HEK293 (cell line): ENCODE results near the gene HINT1.

Experiments
- CTCF ChIA-PET: fragments of 350-600 bp; formaldehyde crosslinking; extraction: SDS; loops from one replicate; lab custom pipeline; 2021; ENCODE audit warnings: antibody characterized with exemption; lab: Yijun Ruan, JAX
- POLR2A ChIA-PET: fragments of 300-600 bp; formaldehyde crosslinking; extraction: SDS; loops from one replicate; lab custom pipeline; 2020; ENCODE audit warnings: antibody characterized with exemption, inconsistent platforms; lab: Yijun Ruan, JAX
- H3K27ac ChIP-seq: fragments of 200-500 bp; sonication (Bioruptor generic); 2 replicates; pipeline ENCODE4 v1.5.1; 2014; ENCODE audit warnings: low read depth, low read length, control low read depth, inconsistent platforms; ENCODE audit errors: extremely low read depth
- H3K36me3 ChIP-seq, 2 experiments: fragments of 200-500 bp in 1 of 2; sonication (Bioruptor generic) in 1 of 2; 1 replicate in 1 of 2; 2 replicates in 1 of 2; pipeline ENCODE4 v1.5.1; 2014 to 2017; ENCODE audit warnings: inconsistent platforms in 2 of 2, low read length in 2 of 2; ENCODE audit not compliant: control insufficient read depth in 2 of 2, insufficient read depth in 1 of 2
- H3K4me1 ChIP-seq: fragments of 200-500 bp; sonication (Bioruptor generic); 2 replicates; pipeline ENCODE4 v1.5.1; 2014; ENCODE audit warnings: mild to moderate bottlenecking, low read length, inconsistent platforms; ENCODE audit not compliant: control insufficient read depth, insufficient read depth
- H3K4me3 ChIP-seq: 2 replicates; pipeline ENCODE4 v1.5.1; 2011; ENCODE audit warnings: low read depth, mild to moderate bottlenecking, control low read depth, low read length, moderate library complexity
- H3K9me3 ChIP-seq: fragments of 200-500 bp; sonication (Bioruptor generic); 2 replicates; pipeline ENCODE4 v1.5.1; 2014; ENCODE audit warnings: low read depth, low read length, inconsistent platforms; ENCODE audit not compliant: control insufficient read depth, insufficient read depth
- GFI1B ChIP-seq: fragments of 450-650 bp; formaldehyde crosslinking; IDR thresholded peaks from 2 replicates; pipeline ENCODE4 v1.5.1; 2016; ENCODE audit warnings: missing biosample characterization, missing genetic modification characterization
- KLF8 ChIP-seq: fragments of 450-650 bp; formaldehyde crosslinking; IDR thresholded peaks from 2 replicates; pipeline ENCODE4 v1.5.1; 2016; ENCODE audit warnings: missing biosample characterization, missing genetic modification characterization
- SETDB1 ChIP-seq: IDR thresholded peaks from one replicate; pipeline ENCODE4 v1.6.1; 2017; ENCODE audit warnings: mild to moderate bottlenecking, low read length, moderate library complexity, mixed read lengths; ENCODE audit not compliant: insufficient read length
- ZBTB17 ChIP-seq: fragments of 450-650 bp; formaldehyde crosslinking; IDR thresholded peaks from 2 replicates; pipeline ENCODE4 v1.5.1; 2016; ENCODE audit warnings: missing biosample characterization, missing genetic modification characterization
- ZBTB20 ChIP-seq: fragments of 450-650 bp; formaldehyde crosslinking; IDR thresholded peaks from 2 replicates; pipeline ENCODE4 v1.5.1; 2016; ENCODE audit warnings: missing biosample characterization, missing genetic modification characterization
- ZBTB48 ChIP-seq: fragments of 450-650 bp; formaldehyde crosslinking; IDR thresholded peaks from 2 replicates; pipeline ENCODE4 v1.5.1; 2016; ENCODE audit warnings: missing biosample characterization, missing genetic modification characterization
- ZFP37 ChIP-seq: fragments of 450-650 bp; formaldehyde crosslinking; IDR thresholded peaks from 2 replicates; pipeline ENCODE4 v1.5.1; 2016; ENCODE audit warnings: missing biosample characterization, missing genetic modification characterization
- ZNF140 ChIP-seq: fragments of 450-650 bp; formaldehyde crosslinking; IDR thresholded peaks from 2 replicates; pipeline ENCODE4 v1.5.1; 2016; ENCODE audit warnings: missing biosample characterization, missing genetic modification characterization
- ZNF548 ChIP-seq: fragments of 450-650 bp; formaldehyde crosslinking; IDR thresholded peaks from 2 replicates; pipeline ENCODE4 v1.5.1; 2016; ENCODE audit warnings: missing biosample characterization, missing genetic modification characterization
- ZNF629 ChIP-seq: fragments of 450-650 bp; formaldehyde crosslinking; IDR thresholded peaks from 2 replicates; pipeline ENCODE4 v1.5.1; 2017; ENCODE audit warnings: missing biosample characterization, missing genetic modification characterization
- ZNF658 ChIP-seq: fragments of 450-650 bp; formaldehyde crosslinking; IDR thresholded peaks from 2 replicates; pipeline ENCODE4; 2016; ENCODE audit warnings: missing biosample characterization, missing genetic modification characterization
- ZSCAN16 ChIP-seq: fragments of 450-650 bp; formaldehyde crosslinking; IDR thresholded peaks from 2 replicates; pipeline ENCODE4 v1.5.1; 2016; ENCODE audit warnings: missing biosample characterization, missing genetic modification characterization
- TF ChIP-seq, protein P1 (sequence below): fragments of 450-650 bp; formaldehyde crosslinking; IDR thresholded peaks from 2 replicates; pipeline ENCODE4 v1.5.1; 2017; ENCODE audit warnings: missing biosample characterization, missing genetic modification characterization
- TF ChIP-seq, protein P2 (sequence below): fragments of 450-650 bp; formaldehyde crosslinking; IDR thresholded peaks from 2 replicates; pipeline ENCODE4; 2016; ENCODE audit warnings: missing biosample characterization, missing genetic modification characterization
- TF ChIP-seq, protein P3 (sequence below): fragments of 450-650 bp; formaldehyde crosslinking; IDR thresholded peaks from 2 replicates; pipeline ENCODE4 v1.5.1; 2016; ENCODE audit warnings: missing biosample characterization, missing genetic modification characterization
- TF ChIP-seq, protein P4 (sequence below): fragments of 450-650 bp; formaldehyde crosslinking; IDR thresholded peaks from 2 replicates; pipeline ENCODE4 v1.5.1; 2016; ENCODE audit warnings: missing biosample characterization, missing genetic modification characterization, low read depth
- TF ChIP-seq, protein P5 (sequence below): fragments of 450-650 bp; formaldehyde crosslinking; IDR thresholded peaks from 2 replicates; pipeline ENCODE4 v1.5.1; 2017; ENCODE audit warnings: missing biosample characterization, missing genetic modification characterization
- TF ChIP-seq, protein P6 (sequence below): fragments of 450-650 bp; formaldehyde crosslinking; IDR thresholded peaks from 2 replicates; pipeline ENCODE4 v1.5.1; 2017; ENCODE audit warnings: missing biosample characterization, missing genetic modification characterization
- TF ChIP-seq, protein P7 (sequence below): fragments of 450-650 bp; formaldehyde crosslinking; IDR thresholded peaks from 2 replicates; pipeline ENCODE4 v1.5.1; 2016; ENCODE audit warnings: missing biosample characterization, missing genetic modification characterization
- TF ChIP-seq, protein P8 (sequence below): fragments of 450-650 bp; IDR thresholded peaks from 2 replicates; pipeline ENCODE4 v1.5.1; 2018; ENCODE audit warnings: missing biosample characterization, mild to moderate bottlenecking, missing genetic modification characterization

The HINT1 gene

DNA sequence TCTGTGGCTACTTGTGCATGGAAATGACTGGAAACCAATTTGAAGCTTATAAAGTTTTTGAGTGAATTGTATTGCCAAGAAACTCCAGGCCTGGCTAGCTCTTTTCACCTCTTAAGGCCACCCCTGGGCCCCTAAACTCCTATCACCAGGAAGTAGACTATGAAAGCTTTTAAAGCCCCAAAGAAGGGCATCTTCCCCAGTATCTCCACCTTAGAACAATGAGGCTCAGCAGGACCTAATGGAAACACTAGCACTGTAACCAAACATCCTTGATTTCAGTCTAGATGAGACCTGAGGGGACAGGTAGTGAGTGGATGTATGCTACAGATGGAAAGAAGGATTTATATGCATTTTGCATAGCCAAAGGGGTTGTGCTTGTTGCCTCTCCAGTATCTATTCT, 30.6 kb upstream of the HINT1 start (continued):
- TF ChIP-seq, protein P1, sequence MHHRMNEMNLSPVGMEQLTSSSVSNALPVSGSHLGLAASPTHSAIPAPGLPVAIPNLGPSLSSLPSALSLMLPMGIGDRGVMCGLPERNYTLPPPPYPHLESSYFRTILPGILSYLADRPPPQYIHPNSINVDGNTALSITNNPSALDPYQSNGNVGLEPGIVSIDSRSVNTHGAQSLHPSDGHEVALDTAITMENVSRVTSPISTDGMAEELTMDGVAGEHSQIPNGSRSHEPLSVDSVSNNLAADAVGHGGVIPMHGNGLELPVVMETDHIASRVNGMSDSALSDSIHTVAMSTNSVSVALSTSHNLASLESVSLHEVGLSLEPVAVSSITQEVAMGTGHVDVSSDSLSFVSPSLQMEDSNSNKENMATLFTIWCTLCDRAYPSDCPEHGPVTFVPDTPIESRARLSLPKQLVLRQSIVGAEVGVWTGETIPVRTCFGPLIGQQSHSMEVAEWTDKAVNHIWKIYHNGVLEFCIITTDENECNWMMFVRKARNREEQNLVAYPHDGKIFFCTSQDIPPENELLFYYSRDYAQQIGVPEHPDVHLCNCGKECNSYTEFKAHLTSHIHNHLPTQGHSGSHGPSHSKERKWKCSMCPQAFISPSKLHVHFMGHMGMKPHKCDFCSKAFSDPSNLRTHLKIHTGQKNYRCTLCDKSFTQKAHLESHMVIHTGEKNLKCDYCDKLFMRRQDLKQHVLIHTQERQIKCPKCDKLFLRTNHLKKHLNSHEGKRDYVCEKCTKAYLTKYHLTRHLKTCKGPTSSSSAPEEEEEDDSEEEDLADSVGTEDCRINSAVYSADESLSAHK (tag by site-specific recombination) = no peak
- TF ChIP-seq ZNF629 (tag by site-specific recombination) (no peak), SETDB1 (no peak)

DNA sequence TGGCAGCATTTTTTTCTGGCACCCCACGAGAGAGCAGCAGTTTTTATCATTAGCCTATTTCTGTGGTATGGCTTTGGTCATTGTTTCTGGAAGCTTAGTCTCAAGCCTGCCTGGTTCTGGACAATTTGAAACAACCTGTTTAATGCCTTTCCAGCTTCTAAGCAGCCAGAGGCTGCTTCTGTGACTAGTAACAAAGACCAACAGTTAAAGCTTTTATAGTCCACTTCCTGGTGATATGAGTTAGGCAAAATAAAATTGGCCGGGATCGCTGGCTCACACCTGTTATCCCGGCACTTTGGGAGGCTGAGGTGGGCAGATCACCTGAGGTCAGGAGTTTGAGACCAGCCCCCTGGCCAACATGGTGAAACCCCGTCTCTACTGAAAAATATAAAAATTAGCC, 29.7 kb upstream of the HINT1 start:
- no peak overlapping the region for H3K27ac ChIP-seq

More for the DNA sequence above, 29.7 kb upstream of the HINT1 start:
- no peaks in the 10 kb centered on the region for H3K36me3 ChIP-seq
- TF ChIP-seq ZBTB20 (no peak), ZNF548 (tag by site-specific recombination) (no peak), ZNF140 (tag by site-specific recombination) (no peak), ZFP37 (tag by site-specific recombination) (no peak), KLF8 (no peak), ZSCAN16 (tag by site-specific recombination) (no peak), GFI1B (tag by site-specific recombination) (no peak), ZNF658 (tag by site-specific recombination) (no peak), ZBTB17 (tag by site-specific recombination) (no peak), ZBTB48 (no peak)
- TF ChIP-seq, protein P2, sequence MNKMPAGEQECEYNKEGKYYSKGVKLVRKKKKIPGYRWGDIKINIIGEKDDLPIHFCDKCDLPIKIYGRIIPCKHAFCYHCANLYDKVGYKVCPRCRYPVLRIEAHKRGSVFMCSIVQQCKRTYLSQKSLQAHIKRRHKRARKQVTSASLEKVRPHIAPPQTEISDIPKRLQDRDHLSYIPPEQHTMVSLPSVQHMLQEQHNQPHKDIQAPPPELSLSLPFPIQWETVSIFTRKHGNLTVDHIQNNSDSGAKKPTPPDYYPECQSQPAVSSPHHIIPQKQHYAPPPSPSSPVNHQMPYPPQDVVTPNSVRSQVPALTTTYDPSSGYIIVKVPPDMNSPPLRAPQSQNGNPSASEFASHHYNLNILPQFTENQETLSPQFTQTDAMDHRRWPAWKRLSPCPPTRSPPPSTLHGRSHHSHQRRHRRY (tag by site-specific recombination) = no peak
- TF ChIP-seq, protein P3, sequence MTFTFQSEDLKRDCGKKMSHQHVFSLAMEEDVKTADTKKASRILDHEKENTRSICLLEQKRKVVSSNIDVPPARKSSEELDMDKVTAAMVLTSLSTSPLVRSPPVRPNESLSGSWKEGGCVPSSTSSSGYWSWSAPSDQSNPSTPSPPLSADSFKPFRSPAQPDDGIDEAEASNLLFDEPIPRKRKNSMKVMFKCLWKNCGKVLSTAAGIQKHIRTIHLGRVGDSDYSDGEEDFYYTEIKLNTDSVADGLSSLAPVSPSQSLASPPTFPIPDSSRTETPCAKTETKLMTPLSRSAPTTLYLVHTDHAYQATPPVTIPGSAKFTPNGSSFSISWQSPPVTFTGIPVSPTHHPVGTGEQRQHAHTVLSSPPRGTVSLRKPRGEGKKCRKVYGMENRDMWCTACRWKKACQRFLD (tag by site-specific recombination) = no peak
- TF ChIP-seq, protein P4, sequence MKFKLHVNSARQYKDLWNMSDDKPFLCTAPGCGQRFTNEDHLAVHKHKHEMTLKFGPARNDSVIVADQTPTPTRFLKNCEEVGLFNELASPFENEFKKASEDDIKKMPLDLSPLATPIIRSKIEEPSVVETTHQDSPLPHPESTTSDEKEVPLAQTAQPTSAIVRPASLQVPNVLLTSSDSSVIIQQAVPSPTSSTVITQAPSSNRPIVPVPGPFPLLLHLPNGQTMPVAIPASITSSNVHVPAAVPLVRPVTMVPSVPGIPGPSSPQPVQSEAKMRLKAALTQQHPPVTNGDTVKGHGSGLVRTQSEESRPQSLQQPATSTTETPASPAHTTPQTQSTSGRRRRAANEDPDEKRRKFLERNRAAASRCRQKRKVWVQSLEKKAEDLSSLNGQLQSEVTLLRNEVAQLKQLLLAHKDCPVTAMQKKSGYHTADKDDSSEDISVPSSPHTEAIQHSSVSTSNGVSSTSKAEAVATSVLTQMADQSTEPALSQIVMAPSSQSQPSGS (tag by site-specific recombination) = no peak
- TF ChIP-seq, protein P5, sequence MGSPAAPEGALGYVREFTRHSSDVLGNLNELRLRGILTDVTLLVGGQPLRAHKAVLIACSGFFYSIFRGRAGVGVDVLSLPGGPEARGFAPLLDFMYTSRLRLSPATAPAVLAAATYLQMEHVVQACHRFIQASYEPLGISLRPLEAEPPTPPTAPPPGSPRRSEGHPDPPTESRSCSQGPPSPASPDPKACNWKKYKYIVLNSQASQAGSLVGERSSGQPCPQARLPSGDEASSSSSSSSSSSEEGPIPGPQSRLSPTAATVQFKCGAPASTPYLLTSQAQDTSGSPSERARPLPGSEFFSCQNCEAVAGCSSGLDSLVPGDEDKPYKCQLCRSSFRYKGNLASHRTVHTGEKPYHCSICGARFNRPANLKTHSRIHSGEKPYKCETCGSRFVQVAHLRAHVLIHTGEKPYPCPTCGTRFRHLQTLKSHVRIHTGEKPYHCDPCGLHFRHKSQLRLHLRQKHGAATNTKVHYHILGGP = no peak
- TF ChIP-seq, protein P6, sequence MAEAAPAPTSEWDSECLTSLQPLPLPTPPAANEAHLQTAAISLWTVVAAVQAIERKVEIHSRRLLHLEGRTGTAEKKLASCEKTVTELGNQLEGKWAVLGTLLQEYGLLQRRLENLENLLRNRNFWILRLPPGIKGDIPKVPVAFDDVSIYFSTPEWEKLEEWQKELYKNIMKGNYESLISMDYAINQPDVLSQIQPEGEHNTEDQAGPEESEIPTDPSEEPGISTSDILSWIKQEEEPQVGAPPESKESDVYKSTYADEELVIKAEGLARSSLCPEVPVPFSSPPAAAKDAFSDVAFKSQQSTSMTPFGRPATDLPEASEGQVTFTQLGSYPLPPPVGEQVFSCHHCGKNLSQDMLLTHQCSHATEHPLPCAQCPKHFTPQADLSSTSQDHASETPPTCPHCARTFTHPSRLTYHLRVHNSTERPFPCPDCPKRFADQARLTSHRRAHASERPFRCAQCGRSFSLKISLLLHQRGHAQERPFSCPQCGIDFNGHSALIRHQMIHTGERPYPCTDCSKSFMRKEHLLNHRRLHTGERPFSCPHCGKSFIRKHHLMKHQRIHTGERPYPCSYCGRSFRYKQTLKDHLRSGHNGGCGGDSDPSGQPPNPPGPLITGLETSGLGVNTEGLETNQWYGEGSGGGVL (tag by site-specific recombination) = no peak
- TF ChIP-seq, protein P7, sequence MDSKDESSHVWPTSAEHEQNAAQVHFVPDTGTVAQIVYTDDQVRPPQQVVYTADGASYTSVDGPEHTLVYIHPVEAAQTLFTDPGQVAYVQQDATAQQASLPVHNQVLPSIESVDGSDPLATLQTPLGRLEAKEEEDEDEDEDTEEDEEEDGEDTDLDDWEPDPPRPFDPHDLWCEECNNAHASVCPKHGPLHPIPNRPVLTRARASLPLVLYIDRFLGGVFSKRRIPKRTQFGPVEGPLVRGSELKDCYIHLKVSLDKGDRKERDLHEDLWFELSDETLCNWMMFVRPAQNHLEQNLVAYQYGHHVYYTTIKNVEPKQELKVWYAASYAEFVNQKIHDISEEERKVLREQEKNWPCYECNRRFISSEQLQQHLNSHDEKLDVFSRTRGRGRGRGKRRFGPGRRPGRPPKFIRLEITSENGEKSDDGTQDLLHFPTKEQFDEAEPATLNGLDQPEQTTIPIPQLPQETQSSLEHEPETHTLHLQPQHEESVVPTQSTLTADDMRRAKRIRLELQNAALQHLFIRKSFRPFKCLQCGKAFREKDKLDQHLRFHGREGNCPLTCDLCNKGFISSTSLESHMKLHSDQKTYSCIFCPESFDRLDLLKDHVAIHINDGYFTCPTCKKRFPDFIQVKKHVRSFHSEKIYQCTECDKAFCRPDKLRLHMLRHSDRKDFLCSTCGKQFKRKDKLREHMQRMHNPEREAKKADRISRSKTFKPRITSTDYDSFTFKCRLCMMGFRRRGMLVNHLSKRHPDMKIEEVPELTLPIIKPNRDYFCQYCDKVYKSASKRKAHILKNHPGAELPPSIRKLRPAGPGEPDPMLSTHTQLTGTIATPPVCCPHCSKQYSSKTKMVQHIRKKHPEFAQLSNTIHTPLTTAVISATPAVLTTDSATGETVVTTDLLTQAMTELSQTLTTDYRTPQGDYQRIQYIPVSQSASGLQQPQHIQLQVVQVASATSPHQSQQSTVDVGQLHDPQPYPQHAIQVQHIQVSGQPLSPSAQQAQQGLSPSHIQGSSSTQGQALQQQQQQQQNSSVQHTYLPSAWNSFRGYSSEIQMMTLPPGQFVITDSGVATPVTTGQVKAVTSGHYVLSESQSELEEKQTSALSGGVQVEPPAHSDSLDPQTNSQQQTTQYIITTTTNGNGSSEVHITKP (tag by site-specific recombination) = no peak
- TF ChIP-seq, protein P8, sequence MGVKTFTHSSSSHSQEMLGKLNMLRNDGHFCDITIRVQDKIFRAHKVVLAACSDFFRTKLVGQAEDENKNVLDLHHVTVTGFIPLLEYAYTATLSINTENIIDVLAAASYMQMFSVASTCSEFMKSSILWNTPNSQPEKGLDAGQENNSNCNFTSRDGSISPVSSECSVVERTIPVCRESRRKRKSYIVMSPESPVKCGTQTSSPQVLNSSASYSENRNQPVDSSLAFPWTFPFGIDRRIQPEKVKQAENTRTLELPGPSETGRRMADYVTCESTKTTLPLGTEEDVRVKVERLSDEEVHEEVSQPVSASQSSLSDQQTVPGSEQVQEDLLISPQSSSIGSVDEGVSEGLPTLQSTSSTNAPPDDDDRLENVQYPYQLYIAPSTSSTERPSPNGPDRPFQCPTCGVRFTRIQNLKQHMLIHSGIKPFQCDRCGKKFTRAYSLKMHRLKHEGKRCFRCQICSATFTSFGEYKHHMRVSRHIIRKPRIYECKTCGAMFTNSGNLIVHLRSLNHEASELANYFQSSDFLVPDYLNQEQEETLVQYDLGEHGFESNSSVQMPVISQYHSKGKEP = no peak
- POLR2A ChIA-PET = no interaction called here
- no peak overlapping the region for H3K4me3 ChIP-seq
- H3K9me3 ChIP-seq = no peaks in the 10 kb centered on the region
- no peaks in the 10 kb centered on the region for H3K4me1 ChIP-seq
- CTCF ChIA-PET = interaction anchor here (0.6 kb wide), 1 partner anchor 9 kb away, joined by 3 read pairs; no protein-coding TSS in a partner anchor
